Mucosa of rectum (tissue), 2 donors: ENCODE measurements around the gene LONP2.

Source experiments
- H3K27ac ChIP-seq, 2 donors: one replicate each; pipeline ENCODE4 v1.7.0; 2013; ENCODE audit warnings: inconsistent platforms in 2 of 2, low read depth in 2 of 2, low read length in 2 of 2
- H3K27me3 ChIP-seq, 2 donors: one replicate each; pipeline ENCODE4 v1.7.0; 2013; ENCODE audit warnings: low read length in 2 of 2; ENCODE audit not compliant: control insufficient read depth in 2 of 2, insufficient read depth in 2 of 2
- H3K36me3 ChIP-seq, 2 donors: one replicate each; pipeline ENCODE4 v1.7.0; 2013; ENCODE audit warnings: low read length in 2 of 2; ENCODE audit not compliant: control insufficient read depth in 2 of 2, insufficient read depth in 2 of 2
- H3K4me1 ChIP-seq, 2 donors: one replicate each; pipeline ENCODE4 v1.7.0; 2013; ENCODE audit warnings: low read length in 2 of 2, mild to moderate bottlenecking in 1 of 2; ENCODE audit not compliant: control insufficient read depth in 2 of 2, insufficient read depth in 2 of 2
- H3K4me3 ChIP-seq, 2 donors: one replicate each; pipeline ENCODE4 v1.7.0; 2013; ENCODE audit warnings: low read length in 2 of 2
- H3K9ac ChIP-seq, 2 donors: one replicate each; pipeline ENCODE4 v1.7.0; 2013; ENCODE audit warnings: low read length in 2 of 2, low read depth in 1 of 2, mild to moderate bottlenecking in 1 of 2
- H3K9me3 ChIP-seq, 2 donors: one replicate each; pipeline ENCODE4 v1.7.0; 2013; ENCODE audit warnings: low read length in 2 of 2; ENCODE audit not compliant: control insufficient read depth in 2 of 2
- donor health status: healthy.
- donor health status: Normal muscosa, but diverticular disease.

LONP2 gene

GRCh38 chr16:48261569-48261968, 17.5 kb downstream of the LONP2 start:
- H3K9me3 ChIP-seq: no peaks in the 10 kb centered on the region
- no peak overlapping the region for H3K9ac ChIP-seq
- no peak overlapping the region for H3K27ac ChIP-seq
- H3K4me3 ChIP-seq: no peak overlapping the region
- no peaks in the 10 kb centered on the region for H3K4me1 ChIP-seq
- H3K27me3 ChIP-seq: no peaks in the 10 kb centered on the region
- peaks cover 44 to 45% of the 10 kb centered on the region in 2 donors for H3K36me3 ChIP-seq

GRCh38 chr16:48262631-48263030, 18.5 kb downstream of the LONP2 start:
- Histone ChIP-seq H3K4me1 (no peaks in the 10 kb centered on the region), H3K4me3 (no peak overlapping the region), H3K36me3 (peaks cover 42 to 45% of the 10 kb centered on the region in 2 donors), H3K9ac (no peak overlapping the region), H3K9me3 (no peaks in the 10 kb centered on the region), H3K27ac (no peak overlapping the region), H3K27me3 (no peaks in the 10 kb centered on the region)

- Histone ChIP-seq H3K27ac (no peak overlapping the region), H3K36me3 (peaks cover 14 to 28% of the 10 kb centered on the region in 2 donors), H3K4me1 (no peaks in the 10 kb centered on the region), H3K9me3 (no peaks in the 10 kb centered on the region), H3K27me3 (no peaks in the 10 kb centered on the region), H3K4me3 (no peak overlapping the region), H3K9ac (no peak overlapping the region)
Observed at GRCh38 chr16:48269011-48269410, 24.9 kb downstream of the LONP2 start.

DNA sequence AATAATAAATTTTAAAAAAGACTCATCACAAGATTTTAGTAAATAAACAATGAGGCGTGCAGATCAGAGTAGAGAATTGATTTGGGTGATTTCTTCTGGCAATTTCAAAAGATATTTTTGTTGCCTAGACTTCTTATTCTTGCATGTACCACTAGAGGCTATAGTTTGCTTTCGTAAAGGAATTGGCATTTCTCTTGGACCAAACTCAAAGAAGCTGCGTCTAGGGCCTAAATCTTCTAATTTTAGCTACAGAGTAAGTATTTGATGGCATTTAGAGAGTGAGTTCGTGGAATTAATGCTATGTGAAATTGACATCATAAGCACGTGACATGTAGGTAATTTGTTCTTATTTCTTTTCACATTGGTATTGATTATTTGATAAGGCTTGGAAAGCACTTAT, 27.6 kb downstream of the LONP2 start:
- Histone ChIP-seq H3K36me3 (peaks cover 14 to 22% of the 10 kb centered on the region in 2 donors), H3K27ac (no peak overlapping the region)

DNA sequence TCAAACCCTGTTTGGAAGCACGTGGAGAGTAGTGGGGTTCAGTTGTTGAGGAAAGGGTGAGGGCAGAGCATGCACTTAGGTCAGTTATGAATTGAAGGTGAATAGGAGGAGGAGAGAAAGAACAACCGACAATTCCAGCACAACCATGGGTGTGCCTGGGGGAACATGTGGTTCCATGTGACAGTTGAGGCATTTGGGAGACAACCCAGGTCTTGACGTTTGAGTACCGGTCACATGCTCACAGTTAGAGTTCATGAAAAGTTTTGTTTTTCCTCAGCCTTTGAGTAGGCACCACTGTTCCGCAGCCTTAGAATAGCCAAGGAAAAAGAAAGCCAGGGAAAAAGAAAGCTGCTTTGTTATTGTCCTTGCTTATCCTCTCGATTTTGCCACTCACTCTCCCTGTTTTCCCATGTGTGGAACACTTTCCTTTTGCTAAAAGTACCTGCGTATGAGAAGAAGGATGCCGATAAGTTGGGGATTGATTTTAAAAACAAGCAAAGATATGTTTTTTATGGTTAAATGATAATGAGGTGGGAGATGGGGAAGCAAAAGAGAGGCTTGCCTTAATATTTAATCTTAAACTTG, 28.8 kb downstream of the LONP2 start:
- Histone ChIP-seq H3K36me3 (peaks cover 14 to 22% of the 10 kb centered on the region in 2 donors), H3K9ac (no peak overlapping the region), H3K4me3 (no peak overlapping the region), H3K4me1 (no peaks in the 10 kb centered on the region), H3K9me3 (no peaks in the 10 kb centered on the region), H3K27ac (no peak overlapping the region), H3K27me3 (no peaks in the 10 kb centered on the region)

More for the DNA sequence above, 27.6 kb downstream of the LONP2 start:
- Histone ChIP-seq H3K9me3 (no peaks in the 10 kb centered on the region), H3K4me3 (no peak overlapping the region), H3K27me3 (no peaks in the 10 kb centered on the region), H3K4me1 (no peaks in the 10 kb centered on the region), H3K9ac (no peak overlapping the region)

GRCh38 chr16:48274476-48274875, 30.4 kb downstream of the LONP2 start:
- Histone ChIP-seq H3K4me3 (no peak overlapping the region), H3K27me3 (no peaks in the 10 kb centered on the region), H3K27ac (no peak overlapping the region), H3K9ac (no peak overlapping the region), H3K9me3 (no peaks in the 10 kb centered on the region), H3K36me3 (peaks cover 17 to 26% of the 10 kb centered on the region in 2 donors), H3K4me1 (no peaks in the 10 kb centered on the region)

DNA sequence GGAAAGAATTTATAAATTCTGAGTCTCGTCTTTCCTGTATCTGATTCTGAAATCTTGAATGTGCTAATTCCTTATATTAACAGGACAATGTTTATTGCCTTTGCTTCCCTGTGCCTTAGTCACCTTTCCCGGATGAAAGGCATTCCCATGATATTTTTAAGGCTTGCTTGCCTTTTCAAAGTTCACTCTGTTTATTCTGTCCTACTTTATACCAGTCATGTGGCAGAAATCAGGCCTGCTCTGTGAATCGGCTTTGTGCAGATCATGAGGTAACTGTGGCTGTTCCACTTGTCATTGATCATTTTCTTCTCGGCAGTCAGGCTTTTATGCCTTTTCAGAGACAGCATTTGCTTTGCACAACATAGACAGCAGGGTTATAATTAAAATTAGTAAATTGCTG, 32.0 kb downstream of the LONP2 start:
- H3K4me3 ChIP-seq: no peak overlapping the region
- H3K9me3 ChIP-seq: no peaks in the 10 kb centered on the region
- H3K27me3 ChIP-seq: no peaks in the 10 kb centered on the region
- no peak overlapping the region for H3K27ac ChIP-seq
- H3K9ac ChIP-seq: no peak overlapping the region
- peaks cover 9 to 15% of the 10 kb centered on the region in 2 donors for H3K36me3 ChIP-seq
- H3K4me1 ChIP-seq: no peaks in the 10 kb centered on the region

- Histone ChIP-seq H3K4me3 (no peak overlapping the region), H3K27ac (no peak overlapping the region), H3K4me1 (no peaks in the 10 kb centered on the region), H3K9me3 (no peaks in the 10 kb centered on the region), H3K27me3 (no peaks in the 10 kb centered on the region), H3K36me3 (peaks cover 3 to 12% of the 10 kb centered on the region in 2 donors), H3K9ac (no peak overlapping the region)
Observed at GRCh38 chr16:48277158-48277557, 33.1 kb downstream of the LONP2 start.

DNA sequence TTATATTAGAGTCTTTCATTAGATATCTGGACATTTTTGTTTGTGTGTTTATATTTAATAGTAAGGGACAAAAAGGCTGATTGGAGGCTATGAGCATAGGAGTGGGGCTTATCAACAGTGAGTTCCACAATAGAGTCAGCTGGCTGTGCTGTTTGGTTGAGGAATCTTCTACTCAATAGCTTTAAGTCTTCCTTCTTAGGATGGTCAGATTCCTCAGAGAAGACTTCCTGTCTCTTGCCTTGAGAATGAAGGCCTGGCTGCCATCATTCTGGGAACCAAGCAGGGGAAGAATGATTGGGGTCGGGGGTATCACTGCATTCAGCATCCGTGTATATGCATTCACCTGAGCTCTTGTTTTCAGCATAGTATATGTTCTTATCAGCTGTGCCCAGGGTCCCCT, 35.1 kb downstream of the LONP2 start:
- H3K4me1 ChIP-seq: no peaks in the 10 kb centered on the region
- H3K27me3 ChIP-seq: no peaks in the 10 kb centered on the region
- no peak overlapping the region for H3K27ac ChIP-seq
- no peaks in the 10 kb centered on the region for H3K9me3 ChIP-seq
- H3K36me3 ChIP-seq: peaks cover 3 to 11% of the 10 kb centered on the region in 2 donors
- H3K9ac ChIP-seq: no peak overlapping the region
- H3K4me3 ChIP-seq: no peak overlapping the region

DNA sequence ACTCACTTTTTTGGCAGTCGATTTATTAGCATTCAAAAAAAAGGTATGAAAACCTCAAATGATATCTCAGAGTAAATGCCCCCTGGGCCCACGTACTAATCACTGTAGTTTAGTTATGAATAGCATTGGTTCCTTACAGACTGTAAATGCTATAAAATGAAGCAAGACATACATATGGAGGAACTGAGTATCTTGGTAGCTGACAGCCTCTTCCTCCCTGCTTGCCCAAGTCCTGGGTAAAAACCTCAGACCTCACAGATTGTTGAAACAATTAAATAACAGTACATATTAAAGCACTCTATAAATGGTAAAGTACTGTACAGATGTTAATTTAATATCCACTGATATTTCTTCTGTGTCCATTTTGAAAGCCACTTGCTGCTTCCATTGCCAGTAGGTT, 36.4 kb downstream of the LONP2 start:
- Histone ChIP-seq H3K27ac (no peak overlapping the region), H3K4me1 (no peaks in the 10 kb centered on the region), H3K9ac (no peak overlapping the region), H3K36me3 (peaks cover 3 to 14% of the 10 kb centered on the region in 2 donors), H3K27me3 (no peaks in the 10 kb centered on the region), H3K4me3 (no peak overlapping the region), H3K9me3 (no peaks in the 10 kb centered on the region)
